ENCODE data around the gene GM2A.
"Not testable (repeated sequence)": the region's sequence is repeated elsewhere in the genome, so short reads cannot be mapped to it uniquely, and the experiment has no call there.

GM2A gene

GRCh38 chr5:151237685-151238084 lies 15.3 kb upstream of the GM2A start:
- H3K27ac ChIP-seq, result no peak overlapping the region
- no peak for TF ChIP-seq CTCF (conservative IDR thresholded peaks at IDR 0.05)

GRCh38 chr5:151238303-151238741 lies 14.7 kb upstream of the GM2A start:
- H3K27ac ChIP-seq, result no peak overlapping the region
- no peak for TF ChIP-seq CTCF (conservative IDR thresholded peaks at IDR 0.05)

GRCh38 chr5:151239237-151239861 lies 13.6 kb upstream of the GM2A start:
- H3K27ac ChIP-seq, result no peak overlapping the region
- TF ChIP-seq CTCF (conservative IDR thresholded peaks at IDR 0.05), result peak; percentile 94

- not testable (repeated sequence) for H3K27ac ChIP-seq
These were observed 12.6 kb upstream of the GM2A start for GRCh38 chr5:151240268-151240835.

- no peak overlapping the region for H3K27ac ChIP-seq
- TF ChIP-seq CTCF (conservative IDR thresholded peaks at IDR 0.05), result no peak
These were observed 11.9 kb upstream of the GM2A start for GRCh38 chr5:151240924-151241635.

GRCh38 chr5:151243127-151243526 lies 9.9 kb upstream of the GM2A start:
- no peak for TF ChIP-seq CTCF (conservative IDR thresholded peaks at IDR 0.05)
- H3K27ac ChIP-seq, result no peak overlapping the region

GRCh38 chr5:151243564-151243963 lies 9.4 kb upstream of the GM2A start:
- no peak overlapping the region for H3K27ac ChIP-seq
- no peak for TF ChIP-seq CTCF (conservative IDR thresholded peaks at IDR 0.05)

GRCh38 chr5:151244206-151244605 lies 8.8 kb upstream of the GM2A start:
- TF ChIP-seq CTCF (conservative IDR thresholded peaks at IDR 0.05), result no peak
- H3K27ac ChIP-seq, result no peak overlapping the region
